ENCODE data around the gene WDR64. TPM values are rescaled to one million over a fixed set of nuclear protein-coding genes. Genes with fewer than 3 reads are reported as not detected.

The WDR64 gene
- total RNA-seq, 1 donor from 2014 or later = not detected

DNA sequence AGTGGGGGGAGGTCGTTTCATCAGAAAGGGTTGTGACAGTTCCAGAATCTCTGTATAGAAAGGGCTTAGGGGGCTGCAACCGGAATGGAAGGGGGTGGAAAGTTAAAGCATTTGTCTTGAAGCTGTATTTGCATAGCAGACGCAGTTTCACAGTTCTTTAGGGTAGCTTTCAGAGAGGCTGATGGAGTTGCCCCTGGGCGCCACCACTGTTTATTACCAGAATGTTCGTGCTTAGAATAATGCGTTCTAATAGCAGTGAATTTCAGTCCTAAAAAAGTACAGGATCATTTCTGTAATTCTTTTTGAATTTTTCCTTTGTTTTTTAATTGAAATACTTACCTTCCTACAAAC, 197.2 kb downstream of the WDR64 start:
- Mint-ChIP-seq H3K4me3 (peak overlapping the region; percentile 97), H3K4me1 (peaks cover 27% of the 10 kb centered on the region), H3K27me3 (ENCODE audit: low read depth) (no peaks in the 10 kb centered on the region), H3K36me3 (ENCODE audit: low read depth) (peaks cover 10% of the 10 kb centered on the region), H3K27ac (ENCODE audit: unreplicated experiment) (no peak overlapping the region), H3K9me3 (no peaks in the 10 kb centered on the region)
- DNase-seq (ENCODE audit: low read depth, low spot score) = no peak
- TF ChIP-seq, protein P1, sequence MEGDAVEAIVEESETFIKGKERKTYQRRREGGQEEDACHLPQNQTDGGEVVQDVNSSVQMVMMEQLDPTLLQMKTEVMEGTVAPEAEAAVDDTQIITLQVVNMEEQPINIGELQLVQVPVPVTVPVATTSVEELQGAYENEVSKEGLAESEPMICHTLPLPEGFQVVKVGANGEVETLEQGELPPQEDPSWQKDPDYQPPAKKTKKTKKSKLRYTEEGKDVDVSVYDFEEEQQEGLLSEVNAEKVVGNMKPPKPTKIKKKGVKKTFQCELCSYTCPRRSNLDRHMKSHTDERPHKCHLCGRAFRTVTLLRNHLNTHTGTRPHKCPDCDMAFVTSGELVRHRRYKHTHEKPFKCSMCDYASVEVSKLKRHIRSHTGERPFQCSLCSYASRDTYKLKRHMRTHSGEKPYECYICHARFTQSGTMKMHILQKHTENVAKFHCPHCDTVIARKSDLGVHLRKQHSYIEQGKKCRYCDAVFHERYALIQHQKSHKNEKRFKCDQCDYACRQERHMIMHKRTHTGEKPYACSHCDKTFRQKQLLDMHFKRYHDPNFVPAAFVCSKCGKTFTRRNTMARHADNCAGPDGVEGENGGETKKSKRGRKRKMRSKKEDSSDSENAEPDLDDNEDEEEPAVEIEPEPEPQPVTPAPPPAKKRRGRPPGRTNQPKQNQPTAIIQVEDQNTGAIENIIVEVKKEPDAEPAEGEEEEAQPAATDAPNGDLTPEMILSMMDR (conservative IDR thresholded peaks at IDR 0.05) = no peak

Other genes with a start within 250 kb of the WDR64 start
- 91.4 and 93.2 TPM in 2 replicates for gene FH, start 132.5 kb upstream of the WDR64 start, total RNA-seq
- gene KMO, start 119.9 kb upstream of the WDR64 start, total RNA-seq = not detected in 2 replicates
- 21.3 and 22.5 TPM in 2 replicates for gene CHML, start 11.9 kb upstream of the WDR64 start, total RNA-seq
- gene OPN3, start 11.9 kb upstream of the WDR64 start, total RNA-seq = 31.2 and 32.1 TPM in 2 replicates
- 49.2 and 49.3 TPM in 2 replicates for gene EXO1, start 195.9 kb downstream of the WDR64 start, total RNA-seq

All from neural crest cell (in vitro differentiated cells).